ENCODE results near the gene UBE3B. TPM values are rescaled to one million over a fixed set of nuclear protein-coding genes. Genes with fewer than 3 reads are reported as not detected.

Gene UBE3B
- total RNA-seq, 1 donor = 51.4 TPM

DNA sequence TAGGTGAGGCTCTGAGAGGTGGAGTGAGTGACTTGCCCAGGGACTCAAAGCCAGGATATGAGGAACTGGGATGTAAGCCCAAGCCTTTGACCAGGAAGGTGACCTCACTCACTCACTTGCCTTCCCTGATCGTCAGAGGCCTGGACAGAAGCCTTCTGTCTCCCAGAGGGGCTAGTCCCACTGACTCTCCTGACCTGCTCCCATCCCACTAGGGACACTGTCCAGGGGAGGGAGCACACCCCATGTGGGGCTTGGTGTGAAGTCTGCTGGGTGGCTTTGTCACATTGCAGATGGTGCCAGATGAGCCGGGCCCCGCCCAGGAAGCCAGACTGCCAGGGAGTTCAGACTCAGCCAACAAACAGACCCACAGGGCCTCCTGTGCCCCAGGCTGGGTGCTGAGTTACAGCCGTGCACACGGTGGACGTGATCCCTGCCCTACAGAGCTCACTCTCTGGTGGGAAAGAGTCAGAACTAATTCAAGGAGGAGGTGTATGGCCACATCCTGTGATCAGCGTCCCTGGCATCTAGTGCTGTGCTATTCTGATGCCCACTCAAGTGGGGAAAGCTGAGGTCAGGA lies 67.6 kb downstream of the UBE3B start:
- no peak for DNase-seq (ENCODE audit: low read depth)
- H3K4me3 ChIP-seq (ENCODE audit: low read depth, low read length) = no peak overlapping the region
- TF ChIP-seq, protein P1, sequence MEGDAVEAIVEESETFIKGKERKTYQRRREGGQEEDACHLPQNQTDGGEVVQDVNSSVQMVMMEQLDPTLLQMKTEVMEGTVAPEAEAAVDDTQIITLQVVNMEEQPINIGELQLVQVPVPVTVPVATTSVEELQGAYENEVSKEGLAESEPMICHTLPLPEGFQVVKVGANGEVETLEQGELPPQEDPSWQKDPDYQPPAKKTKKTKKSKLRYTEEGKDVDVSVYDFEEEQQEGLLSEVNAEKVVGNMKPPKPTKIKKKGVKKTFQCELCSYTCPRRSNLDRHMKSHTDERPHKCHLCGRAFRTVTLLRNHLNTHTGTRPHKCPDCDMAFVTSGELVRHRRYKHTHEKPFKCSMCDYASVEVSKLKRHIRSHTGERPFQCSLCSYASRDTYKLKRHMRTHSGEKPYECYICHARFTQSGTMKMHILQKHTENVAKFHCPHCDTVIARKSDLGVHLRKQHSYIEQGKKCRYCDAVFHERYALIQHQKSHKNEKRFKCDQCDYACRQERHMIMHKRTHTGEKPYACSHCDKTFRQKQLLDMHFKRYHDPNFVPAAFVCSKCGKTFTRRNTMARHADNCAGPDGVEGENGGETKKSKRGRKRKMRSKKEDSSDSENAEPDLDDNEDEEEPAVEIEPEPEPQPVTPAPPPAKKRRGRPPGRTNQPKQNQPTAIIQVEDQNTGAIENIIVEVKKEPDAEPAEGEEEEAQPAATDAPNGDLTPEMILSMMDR (IDR thresholded peaks at IDR 0.05; ENCODE audit: insufficient read depth, low read depth, low read length) = no peak

DNA sequence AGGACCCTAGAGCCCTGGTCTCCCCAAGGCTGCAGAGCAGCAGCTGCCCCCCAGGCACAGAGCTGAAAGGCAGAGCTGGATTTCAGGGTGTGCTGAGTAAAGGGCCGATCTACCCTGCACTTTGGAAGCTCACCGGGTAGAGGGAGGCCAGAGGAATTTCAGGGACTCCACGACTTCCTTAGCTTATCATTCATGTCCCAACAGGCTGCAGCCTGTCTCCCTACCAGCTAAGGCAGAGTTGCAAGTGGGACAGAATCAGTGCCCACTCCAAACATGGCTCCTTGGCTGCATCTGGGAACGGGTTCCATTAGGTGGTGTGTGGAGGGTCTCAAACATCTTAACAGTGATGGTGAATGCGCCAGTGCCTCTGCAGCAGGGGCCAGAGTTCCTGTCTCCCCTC lies 68.4 kb downstream of the UBE3B start:
- TF ChIP-seq, protein P1 (IDR thresholded peaks at IDR 0.05; ENCODE audit: insufficient read depth, low read depth, low read length) = no peak

DNA sequence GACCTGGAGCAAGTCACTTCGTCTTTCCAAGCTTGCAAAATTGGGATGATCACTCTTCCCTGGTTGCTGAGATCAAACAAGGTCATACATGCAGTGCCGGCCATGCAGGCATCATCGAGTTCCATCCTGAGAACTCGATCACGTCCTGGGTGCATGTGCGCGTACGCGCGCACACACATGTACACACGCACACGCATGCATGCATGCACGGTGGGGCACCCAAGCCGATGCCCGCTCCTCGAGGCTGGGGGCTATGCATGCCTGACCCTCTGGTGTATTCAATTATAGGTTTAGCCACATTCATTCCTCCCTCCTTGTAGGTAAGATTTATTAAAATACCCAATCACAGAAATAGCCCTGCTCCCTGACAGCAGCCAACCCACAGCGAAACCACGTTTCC lies 69.9 kb downstream of the UBE3B start:
- H3K4me3 ChIP-seq (ENCODE audit: low read depth, low read length) = no peak overlapping the region
- no peak for DNase-seq (ENCODE audit: low read depth)
- TF ChIP-seq, protein P1 (IDR thresholded peaks at IDR 0.05; ENCODE audit: insufficient read depth, low read depth, low read length) = no peak

More for the DNA sequence above, 68.4 kb downstream of the UBE3B start:
- no peak overlapping the region for H3K4me3 ChIP-seq (ENCODE audit: low read depth, low read length)
- DNase-seq (ENCODE audit: low read depth) = no peak

DNA sequence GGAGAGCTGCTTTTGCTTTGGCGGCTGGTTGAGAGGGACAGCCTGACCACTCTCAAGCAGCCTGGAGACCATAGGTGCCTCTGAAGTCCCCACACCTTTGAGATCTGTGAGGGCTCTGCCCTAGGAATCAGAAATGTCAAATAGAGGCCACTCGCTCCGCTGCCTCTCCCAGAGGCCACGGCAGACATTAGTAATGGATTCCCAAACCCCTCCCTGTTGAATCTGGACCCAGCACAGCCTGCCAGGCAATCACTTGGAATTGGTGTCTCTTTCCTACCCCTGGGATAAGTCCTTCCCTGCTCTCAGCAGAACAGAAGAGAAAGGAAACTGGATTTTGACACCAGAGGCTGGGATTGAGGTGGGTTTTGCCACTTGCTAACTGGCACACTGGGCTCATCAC lies 70.8 kb downstream of the UBE3B start:
- no peak overlapping the region for H3K4me3 ChIP-seq (ENCODE audit: low read depth, low read length)
- DNase-seq (ENCODE audit: low read depth) = no peak
- TF ChIP-seq, protein P1 (IDR thresholded peaks at IDR 0.05; ENCODE audit: insufficient read depth, low read depth, low read length) = no peak

DNA sequence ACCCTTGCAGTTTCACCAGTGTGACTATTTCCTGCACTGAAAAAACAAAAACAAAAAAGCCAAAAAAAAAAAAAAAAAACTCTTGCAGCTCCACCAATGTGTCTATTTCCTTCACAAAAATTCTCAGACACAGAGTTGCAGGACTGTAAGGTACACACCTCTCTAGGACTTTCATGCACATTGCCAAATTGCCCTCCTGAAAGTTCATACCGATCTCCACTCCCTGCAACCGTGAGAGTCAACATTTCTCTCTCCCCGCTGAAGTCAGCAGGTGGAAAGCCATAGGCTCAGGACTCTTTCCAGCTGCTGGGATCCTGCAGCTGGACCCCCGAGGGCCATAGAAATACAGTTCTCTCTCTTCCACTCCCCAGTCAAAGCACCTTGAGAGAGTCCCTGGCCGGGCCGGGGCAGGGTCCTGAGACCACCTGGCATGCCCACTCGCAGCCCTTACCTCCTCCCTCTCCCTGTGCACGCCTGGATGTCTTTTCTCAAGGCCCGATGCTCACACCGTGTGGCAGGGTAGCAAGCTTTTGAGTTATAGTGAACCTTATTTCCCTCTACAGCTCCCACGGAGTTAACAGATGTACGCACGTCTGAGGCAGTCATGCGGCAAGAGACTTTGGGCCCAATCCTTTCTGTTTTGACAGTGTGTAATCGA lies 72.3 kb downstream of the UBE3B start:
- DNase-seq (ENCODE audit: low read depth) = no peak
- TF ChIP-seq, protein P1 (IDR thresholded peaks at IDR 0.05; ENCODE audit: insufficient read depth, low read depth, low read length) = no peak
- H3K4me3 ChIP-seq (ENCODE audit: low read depth, low read length) = no peak overlapping the region

DNA sequence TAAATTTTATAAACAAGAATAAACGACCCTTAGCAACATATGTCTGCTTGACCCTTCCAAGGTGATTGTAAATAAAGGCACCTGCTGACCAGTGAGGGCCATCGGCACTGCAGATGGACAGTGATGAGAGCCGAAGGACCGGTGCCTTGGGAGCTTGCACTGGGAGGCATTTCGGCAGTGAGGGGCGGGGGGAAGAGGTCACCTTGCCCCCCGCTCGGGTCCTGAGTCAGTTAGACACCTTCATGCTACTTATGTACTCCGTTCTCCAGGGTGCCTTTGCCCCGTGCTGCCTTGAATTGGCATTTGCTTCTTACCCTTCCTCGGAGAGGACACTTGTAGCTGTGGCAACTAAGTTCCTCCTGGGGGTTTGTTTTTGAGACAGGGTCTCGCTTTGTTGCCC lies 72.8 kb downstream of the UBE3B start:
- TF ChIP-seq, protein P1 (IDR thresholded peaks at IDR 0.05; ENCODE audit: insufficient read depth, low read depth, low read length) = no peak
- DNase-seq (ENCODE audit: low read depth) = no peak
- H3K4me3 ChIP-seq (ENCODE audit: low read depth, low read length) = no peak overlapping the region

Measured in fibroblast of villous mesenchyme (primary cell).